HG03025 (cell line): Measurements from ENCODE around the gene ISOC2.
A peak's percentile ranks its signal among the peaks of the same experiment; 100 is the strongest.

ENCODE experiments used
- ATAC-seq: cut with Tn5 transposase; IDR thresholded peaks from one replicate; pipeline ENCODE4 v1.9.1; 2021; ENCODE audit warnings: mild to moderate bottlenecking, moderate library complexity; ENCODE audit not compliant: unreplicated experiment, low FRiP score

The ISOC2 gene

DNA sequence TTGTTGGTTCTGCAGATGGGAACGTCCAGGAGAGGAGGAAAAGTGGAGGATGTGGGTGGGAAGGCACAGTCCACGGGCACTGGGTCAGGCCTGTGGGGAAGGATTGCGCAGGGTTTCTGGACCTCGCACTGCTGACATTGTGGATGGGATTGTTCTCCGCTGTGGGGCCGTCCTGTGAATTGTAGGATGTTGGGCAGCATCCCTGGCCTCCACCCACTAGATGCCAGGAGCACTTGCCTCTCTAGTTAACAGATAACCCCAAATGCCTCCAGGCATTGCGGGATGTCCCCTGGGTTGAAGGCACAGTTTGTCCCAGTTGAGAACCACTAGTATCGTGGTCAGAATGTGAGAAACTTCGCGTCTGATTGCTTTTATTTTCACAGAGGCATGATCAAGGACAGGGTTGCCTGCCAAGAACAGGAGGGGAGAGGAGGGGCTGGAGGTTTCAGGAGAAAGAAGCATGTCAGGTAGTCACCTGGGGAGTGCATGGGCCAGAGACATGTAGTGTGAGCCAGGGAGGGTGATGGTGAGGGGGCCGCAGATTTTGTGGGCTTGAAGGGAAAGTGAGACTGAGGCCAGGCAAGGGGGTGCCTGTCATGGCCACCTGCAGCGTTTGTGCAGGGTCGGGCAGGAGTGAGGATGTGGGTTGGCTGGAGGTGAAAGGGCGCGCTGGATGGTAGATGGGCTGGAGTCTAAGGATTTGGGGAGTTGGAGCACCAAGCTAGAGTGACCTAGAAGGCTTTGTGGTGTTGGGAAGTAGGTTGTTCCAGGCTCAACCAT, 18.2 kb upstream of the ISOC2 start:
- no peak for ATAC-seq

- no peak for ATAC-seq
Measured at GRCh38 chr19:55479045-55479444, 17.6 kb upstream of the ISOC2 start.

DNA sequence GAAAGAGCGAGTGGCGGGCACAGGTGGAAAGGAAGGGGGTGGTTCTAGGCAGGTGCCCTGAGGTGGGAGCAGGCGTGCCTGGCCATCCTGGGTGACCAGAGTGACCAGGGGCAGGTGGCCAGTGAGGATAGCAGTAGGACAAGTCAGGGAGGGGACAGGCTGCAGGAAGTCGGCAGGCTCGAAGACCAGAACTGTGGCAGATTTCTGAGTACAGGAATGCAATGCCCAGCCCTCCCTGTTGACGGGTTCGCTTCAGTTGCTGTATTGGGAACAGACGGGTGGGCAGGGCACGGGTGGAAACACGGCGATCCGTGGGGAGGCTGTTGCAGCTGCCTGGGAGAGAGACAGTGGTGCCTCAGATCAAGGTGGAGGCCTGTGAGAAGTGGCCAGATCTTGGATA, 16.9 kb upstream of the ISOC2 start:
- ATAC-seq = no peak

DNA sequence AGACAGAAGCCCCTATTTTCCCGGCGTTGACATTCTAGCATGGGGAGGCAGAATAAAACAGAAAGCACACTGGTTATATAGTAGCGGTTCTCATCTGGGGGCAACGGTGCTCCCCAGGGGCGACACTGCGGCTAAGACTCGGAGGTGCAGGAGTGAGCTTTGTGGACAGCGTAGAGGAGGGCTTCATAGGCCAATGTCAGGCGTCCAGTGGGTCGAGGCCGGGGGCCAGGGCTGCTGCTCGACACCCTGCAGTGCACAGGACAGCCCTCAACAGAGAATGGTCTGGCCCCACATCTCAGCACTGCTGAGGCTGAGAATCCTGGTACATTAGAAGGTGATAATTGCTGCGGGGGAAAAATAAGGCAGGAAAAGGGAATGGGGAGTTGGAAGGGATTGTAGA, 16.5 kb upstream of the ISOC2 start:
- no peak for ATAC-seq

DNA sequence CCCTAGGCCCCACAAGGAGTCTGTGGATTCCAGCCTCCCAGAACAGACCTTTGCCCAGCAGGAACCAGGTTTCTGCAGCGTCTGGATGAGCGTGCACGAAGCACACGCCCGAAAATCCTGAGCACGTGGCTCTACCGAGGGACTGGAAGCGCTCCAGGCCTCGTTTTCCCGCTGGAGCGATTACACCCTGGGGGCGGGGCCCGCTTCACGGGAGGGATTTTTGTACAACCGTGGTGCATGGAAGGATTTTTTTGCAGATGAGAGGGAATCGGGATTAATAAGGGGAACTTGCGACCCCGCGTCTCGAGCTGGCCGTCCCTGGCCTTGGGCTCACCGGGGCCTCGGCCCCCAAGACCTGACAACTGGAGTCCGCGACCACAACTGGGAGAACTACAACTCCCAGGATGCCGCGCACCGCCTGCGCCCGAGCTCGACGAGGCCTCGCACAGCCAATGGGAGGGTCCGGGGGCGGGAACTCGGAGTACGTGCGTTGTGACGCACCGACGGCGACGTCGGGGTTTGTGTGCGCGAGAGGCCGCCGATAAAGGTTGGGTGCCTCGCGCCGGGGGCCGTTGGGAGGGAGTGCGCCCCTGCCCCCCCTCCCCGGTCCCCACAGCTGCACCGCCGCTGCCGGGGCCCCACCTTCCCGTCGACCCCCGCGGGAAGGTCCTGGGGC, 14.8 kb upstream of the ISOC2 start, which contains the start of gene ZNF628:
Gene ZNF628 (plus strand): TSS at position 518 of the 676 bp plus-strand sequence. CDS start 3,294 bp downstream, outside the sequence.
- peak; percentile 73 for ATAC-seq

DNA sequence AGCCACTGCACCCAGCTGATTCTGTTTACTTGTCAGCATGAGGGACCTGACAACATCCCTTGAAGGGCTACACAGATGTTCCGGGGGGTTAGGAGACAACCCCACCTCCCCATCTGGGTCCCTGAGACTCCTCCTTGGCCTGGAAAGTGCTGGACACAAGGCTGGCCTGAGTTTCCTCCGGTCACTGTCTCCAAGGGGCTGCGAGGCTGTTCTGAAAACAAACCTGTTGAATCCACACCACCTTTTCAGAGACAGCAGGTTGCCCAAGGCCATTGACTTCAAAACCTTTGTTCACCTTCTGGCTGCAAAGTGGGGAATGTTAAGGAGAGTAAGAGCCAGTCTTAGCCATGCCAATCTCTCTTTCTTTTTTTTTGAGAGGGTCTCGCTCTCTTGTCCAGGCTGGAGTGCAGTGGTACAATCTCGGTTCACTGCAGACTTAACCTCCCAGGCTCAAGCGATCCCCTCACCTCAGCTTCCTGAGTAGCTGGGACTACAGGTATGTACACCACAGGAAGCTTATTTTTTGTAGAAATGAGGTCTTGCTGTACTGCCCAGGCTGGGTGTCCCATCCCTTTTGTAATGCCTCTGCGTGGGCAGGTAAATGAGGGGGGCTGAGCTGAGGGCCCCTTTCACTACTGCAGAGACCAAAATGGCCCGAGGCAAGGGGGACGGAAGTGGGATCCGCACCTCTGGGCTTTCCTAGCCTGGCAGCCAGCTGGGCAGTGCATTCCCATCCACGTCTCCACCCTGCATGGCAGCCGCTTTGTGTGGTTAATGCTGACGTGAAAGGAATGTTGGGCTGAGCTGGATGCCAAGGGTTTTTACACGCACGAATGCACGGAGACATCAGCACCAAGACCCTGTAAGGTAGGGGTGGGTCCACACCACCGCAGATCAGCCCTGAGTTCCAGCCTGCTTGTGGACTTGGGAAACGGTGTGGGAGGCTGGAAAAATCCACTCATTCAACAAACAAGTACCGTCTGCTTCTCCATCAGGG, 13.1 kb upstream of the ISOC2 start:
- no peak for ATAC-seq

DNA sequence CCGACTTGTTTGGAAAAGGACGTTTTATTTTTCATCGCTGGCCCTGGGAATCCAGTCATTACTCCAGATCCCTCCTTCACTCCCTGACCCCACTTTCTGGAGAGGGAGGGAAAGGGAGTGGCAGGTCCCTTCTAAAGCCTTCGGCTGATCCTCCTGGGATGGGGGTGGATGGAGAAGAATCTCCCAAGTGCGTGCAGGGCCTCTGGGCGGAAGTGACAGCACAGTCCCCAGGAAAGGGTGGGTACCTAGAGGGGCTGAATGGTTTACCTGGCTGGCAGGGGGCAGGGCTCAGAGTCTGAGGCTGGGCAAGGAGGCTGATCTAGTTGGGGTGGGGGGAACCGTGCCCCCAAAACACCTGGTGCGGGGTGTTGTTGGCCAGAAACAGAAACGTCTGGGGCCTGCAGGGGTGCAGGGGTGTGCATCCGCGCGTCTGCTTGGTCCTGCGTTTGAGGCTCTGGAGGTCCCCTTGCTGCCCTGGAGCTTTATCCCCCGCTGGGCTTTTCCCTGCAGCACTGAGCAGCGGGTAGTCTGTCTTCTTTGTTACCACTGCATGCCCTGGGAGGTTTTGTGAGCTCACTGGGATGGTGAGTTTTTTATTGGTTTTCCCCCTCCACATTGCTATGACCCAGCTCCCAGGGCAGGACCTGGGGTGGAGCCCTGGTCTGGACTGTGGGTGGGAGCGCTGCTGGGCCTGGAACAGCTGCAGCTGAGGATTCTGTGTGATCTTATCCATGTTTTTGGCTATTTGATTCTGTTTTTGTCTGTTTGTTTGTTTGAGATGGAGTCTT, 12.0 kb upstream of the ISOC2 start:
- ATAC-seq = no peak

DNA sequence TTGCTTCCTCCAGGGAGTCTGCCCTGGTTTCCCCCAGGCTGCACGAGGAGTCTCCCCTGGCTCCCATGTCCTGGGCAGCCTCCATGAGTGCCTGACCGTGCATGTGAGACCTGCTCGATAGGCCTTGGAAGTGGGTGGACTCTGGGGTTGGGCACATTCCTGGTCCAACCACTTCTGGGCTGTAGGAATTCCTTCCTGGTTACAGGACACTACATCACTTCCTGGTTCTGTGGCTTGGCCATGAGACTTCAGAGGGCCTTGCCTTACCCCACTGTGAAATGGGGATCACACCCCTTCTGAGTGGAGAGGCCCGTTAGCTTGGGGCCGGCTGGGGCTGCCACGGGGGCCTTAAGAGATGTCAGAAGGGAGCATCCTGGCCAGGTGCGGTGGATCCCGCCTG, 11.0 kb upstream of the ISOC2 start:
- no peak for ATAC-seq

GRCh38 chr19:55471266-55471665, 9.8 kb upstream of the ISOC2 start:
- no peak for ATAC-seq

DNA sequence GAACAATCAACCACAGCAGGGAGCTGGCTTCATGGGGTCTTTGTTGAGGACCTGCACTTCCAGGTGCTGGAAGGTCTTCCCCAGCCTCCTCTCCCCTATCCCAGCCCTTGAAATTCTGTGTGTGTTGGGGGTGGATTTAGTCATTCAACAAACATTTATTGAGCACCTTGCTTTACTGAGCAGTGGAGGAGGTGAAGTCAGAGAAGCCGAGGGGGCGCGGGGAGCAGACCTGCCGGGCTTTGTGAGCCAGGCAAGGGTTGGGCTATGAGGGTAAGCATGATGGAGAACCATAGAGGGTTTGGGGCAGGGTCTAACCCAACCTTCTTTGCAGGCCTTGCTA, 6.6 kb upstream of the ISOC2 start:
- no peak for ATAC-seq

DNA sequence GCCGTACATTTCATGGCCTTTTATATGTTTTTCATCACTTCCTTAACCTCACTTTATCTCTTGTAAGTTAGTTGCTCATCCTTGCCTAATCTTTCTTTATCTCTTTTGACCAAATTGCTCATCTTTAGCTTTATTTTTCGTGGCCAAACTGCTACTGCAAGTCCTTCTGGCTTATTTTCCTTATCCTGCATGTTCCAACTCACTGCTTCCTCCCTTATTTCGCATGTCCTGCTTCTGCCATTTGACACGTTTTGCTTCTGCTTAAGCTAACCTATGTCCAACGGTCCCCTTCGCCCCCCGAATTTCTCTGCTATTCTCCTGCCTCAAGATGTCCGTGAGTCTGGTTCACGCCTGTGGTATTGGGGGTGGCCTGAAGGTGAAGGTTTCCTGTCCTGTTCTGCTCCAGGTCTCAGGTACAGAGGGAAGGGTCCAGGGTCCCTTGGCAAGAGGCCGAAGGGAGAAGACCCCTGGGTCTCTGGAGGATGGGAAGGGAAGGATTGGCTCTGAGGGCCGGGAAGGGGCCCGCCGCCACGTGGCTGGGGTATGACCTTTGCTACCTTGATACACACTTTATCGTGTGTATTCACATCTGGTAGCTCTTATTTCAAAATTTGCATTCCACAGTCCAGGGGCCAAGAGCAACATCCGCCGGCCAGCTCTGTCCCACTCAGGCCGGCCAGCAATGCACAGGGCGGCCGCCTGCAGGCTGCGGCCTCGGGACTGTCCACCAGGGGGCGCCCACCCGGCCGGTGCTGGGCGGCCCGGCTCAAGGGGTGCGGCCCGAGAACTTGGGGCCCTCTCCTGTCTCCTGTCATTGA, 6.0 kb upstream of the ISOC2 start:
- ATAC-seq = no peak

DNA sequence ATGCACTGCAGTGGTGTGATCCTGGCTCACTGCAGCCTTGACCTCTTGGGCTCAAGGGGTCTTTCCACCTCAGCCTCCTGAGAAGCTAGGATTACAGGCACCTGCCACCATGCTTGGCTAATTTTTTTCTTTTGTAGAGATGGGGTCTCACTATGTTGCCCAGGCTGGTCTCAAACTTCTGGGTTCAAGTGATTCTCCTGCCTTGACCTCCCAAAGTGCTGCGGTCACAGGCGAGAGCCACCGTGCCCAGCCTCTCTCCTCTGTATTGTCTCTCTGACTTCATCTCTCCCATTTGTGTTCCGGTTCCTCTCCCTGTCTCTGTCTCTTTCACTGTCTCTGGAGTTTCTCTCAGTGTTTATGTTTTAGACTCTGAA, 4.8 kb upstream of the ISOC2 start:
- ATAC-seq = no peak

GRCh38 chr19:55465460-55466240, 4.2 kb upstream of the ISOC2 start:
- ATAC-seq = no peak

GRCh38 chr19:55464662-55465054, 3.2 kb upstream of the ISOC2 start, which contains the start of gene C19orf85:
Gene C19orf85, minus strand, starts transcription at chr19:55464751. Its CDS starts 197 bp downstream, at chr19:55464554.
- no peak for ATAC-seq

DNA sequence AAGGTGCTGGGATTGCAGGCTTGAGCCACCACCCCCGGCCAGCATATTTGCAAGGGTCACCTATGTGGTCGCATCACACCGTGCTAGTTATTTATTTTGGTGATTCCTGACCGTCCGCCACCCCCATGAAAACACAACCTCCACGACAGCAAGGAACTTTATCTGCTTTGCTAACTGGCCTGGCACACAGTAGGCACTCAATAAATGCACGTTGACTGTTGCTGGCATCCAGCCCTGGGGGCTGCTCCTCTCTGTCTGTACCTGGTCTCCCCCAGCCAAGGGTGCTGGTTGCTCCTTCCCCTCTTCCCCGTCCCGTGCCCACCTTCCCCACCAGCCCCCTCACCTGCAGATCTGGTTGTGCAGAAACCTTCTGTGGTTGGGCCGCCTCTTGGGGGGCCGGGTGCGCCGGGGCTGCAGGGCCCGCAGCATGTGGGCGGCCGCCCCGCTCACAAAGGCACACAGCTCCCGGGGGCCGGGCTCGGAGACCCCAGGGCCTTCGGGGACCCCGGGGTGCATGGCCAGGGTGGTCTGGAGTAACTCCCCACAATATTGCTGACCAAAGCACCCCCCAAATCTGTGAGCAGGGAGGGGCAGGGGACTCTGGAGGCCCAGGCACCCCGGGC, 2.7 kb upstream of the ISOC2 start:
- ATAC-seq = no peak

- no peak for ATAC-seq
Measured at GRCh38 chr19:55463583-55464031, 2.2 kb upstream of the ISOC2 start.

DNA sequence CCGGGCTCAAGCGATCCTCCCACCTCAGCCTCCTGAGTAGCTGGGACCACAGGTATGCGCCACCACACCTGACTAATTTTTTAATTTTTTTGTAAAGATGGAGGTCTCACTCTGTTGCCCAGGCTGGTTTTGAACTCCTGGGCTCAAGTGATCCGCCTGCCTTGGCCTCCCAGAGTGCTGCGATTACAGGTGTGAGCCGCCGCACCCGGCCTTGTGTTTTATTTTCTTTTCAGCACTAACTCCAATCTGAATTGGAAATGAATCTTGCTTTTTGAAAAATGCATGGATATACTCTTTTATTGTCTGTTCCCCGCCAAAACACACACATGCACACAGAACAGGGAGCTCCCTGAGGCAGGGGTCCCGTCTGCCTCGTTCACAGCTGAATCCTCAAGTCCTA, 1.3 kb upstream of the ISOC2 start:
- no peak for ATAC-seq
